GM19023 (cell line): Measurements from ENCODE around the gene MYO16.
"Not testable (repeated sequence)": the region's sequence is repeated elsewhere in the genome, so short reads cannot be mapped to it uniquely, and the experiment has no call there.

Source experiments
- ATAC-seq: cut with Tn5 transposase; IDR thresholded peaks from one replicate; pipeline ENCODE4 v1.9.1; 2021; ENCODE audit warnings: mild to moderate bottlenecking, moderate library complexity; ENCODE audit not compliant: unreplicated experiment

MYO16 gene

GRCh38 chr13:109026266-109026665 lies 396.9 kb downstream of the MYO16 start:
- no peak for ATAC-seq

- no peak for ATAC-seq
Measured at GRCh38 chr13:109028624-109029023, 399.2 kb downstream of the MYO16 start.

DNA sequence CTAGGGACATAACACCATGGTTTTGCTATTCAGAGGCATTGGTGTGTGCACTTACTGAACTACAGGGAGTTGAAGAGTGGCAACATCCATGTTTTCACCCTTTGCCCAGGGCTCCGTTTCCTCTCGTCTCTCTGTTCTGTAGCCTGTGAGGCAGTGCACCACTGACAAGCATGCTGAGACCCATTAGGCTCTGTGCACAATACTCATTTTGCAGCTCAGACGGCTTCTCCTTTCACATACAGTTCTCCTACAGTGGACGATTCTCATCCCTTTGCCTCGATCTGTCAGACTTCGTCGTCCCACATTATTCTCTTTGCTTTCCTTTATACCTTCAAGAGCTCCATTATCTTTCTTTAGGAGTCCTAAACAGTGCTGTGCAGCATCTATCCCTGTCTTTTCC lies 403.7 kb downstream of the MYO16 start:
- ATAC-seq = no peak

GRCh38 chr13:109036078-109036780 lies 406.8 kb downstream of the MYO16 start:
- ATAC-seq = no peak

- no peak for ATAC-seq
Measured at GRCh38 chr13:109043636-109044035, 414.2 kb downstream of the MYO16 start.

DNA sequence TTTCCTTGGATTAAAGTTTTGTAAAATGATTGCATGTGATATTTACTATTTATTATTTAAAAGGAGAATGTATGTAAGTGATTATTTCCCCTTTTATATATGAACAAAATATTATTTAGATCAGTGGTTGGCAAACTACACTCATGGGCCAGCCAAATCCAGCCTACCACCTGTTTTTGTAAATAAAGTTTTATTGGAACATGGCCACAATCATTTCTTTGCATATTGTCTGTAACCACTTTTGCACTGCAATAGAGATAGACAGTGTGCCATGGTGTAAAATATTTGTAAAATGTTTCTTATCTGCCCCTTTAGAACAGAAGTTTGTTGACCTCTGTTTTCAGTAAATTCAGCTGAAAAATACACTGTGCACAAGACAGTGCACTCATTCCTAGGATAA lies 426.4 kb downstream of the MYO16 start:
- no peak for ATAC-seq

DNA sequence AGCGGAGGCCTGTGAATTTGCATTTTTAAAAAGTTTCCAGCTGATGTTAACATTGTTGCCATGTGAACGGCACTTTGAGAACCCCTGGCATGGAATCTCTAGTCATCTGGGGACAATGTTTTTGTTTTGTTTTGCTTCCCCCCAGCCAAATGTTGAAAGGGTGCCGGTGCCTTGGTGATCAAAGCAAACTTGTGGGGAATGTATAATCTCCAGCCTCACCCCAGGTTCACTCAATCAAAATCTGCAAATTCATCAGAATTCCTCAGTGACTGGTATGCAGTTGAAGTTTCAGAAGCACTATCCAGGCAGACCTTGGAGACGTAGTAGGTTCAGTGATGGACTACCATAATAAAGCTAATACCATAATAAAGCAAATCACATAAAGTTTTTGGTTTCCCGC lies 428.7 kb downstream of the MYO16 start:
- ATAC-seq = no peak

- ATAC-seq = no peak
Measured at GRCh38 chr13:109072505-109072904, 443.1 kb downstream of the MYO16 start.

GRCh38 chr13:109074436-109074835 lies 445.0 kb downstream of the MYO16 start:
- ATAC-seq = no peak

- no peak for ATAC-seq
Measured at GRCh38 chr13:109074853-109075252, 445.4 kb downstream of the MYO16 start.

- ATAC-seq = no peak
Measured at GRCh38 chr13:109087916-109088623, 458.7 kb downstream of the MYO16 start.

- ATAC-seq = no peak
Measured at GRCh38 chr13:109088624-109088917, 459.2 kb downstream of the MYO16 start.

- ATAC-seq = no peak
Measured at GRCh38 chr13:109090796-109091195, 461.4 kb downstream of the MYO16 start.

DNA sequence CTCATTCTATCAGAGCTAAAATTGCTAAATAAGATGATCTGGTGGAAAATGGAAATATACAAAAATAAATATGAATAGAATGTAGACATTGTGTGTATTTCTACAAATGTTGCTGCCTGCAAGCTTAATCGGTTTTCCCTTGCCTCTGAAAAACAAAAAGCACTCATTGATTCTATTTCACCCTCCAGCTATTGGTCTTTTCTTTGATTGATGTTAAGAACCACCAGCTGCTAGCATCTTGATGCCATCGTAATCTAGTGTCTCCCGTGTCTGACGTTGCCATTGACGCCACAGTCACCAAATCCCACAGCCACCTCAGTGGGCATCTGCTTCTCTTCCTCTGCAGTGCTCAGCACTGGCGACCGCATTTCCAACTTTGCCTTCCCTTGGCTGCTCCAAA lies 461.8 kb downstream of the MYO16 start:
- ATAC-seq = no peak

GRCh38 chr13:109092186-109092585 lies 462.8 kb downstream of the MYO16 start:
- ATAC-seq = not testable (repeated sequence)

DNA sequence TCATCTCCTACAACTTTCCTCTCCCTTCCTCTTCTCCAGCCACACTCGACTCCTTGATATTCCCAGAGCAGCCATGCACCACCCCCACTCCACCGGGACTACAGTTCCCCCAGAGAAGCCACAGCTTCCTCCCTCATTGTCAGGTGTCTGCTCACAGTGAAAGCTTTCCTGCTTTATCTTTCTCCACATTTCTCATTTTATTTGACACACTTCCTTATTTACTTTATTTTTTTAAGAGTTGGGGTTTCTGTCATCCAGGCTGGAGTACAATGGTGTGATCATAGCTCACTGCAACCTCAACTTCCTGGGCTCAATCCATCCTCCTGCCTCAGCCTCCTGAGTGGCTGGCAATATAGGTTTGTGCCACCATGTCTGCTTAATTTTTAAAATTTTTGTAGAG lies 464.6 kb downstream of the MYO16 start:
- no peak for ATAC-seq

- ATAC-seq = no peak
Measured at GRCh38 chr13:109095126-109095525, 465.7 kb downstream of the MYO16 start.

GRCh38 chr13:109096101-109096500 lies 466.7 kb downstream of the MYO16 start:
- no peak for ATAC-seq

DNA sequence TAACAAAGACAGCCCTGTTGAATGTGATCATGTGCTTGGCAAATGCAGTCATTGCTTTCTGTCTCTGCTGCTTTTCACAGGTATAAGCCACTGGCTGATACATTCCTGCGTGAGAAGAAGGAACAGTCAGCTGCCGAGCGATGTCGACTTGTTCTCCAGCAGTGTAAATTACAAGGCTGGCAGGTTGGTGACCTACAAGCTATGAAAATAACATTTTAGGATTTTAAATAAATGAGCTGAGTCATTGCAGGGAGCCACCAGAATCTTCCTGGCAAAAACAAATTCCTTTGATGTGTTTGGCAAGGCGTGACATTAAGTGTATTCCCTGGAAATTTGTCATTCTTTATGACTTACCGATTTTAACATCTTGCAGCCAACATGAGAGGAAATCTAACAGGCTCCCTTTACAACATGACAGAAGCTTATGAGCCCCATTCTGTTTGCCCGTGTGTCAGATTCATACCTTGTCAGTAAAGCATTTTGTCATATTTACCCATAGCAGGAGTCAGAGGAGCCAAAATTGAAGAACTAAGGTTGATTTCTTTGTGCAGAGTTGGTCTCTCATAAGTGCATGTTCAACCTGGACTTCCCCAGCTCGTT lies 471.4 kb downstream of the MYO16 start:
- no peak for ATAC-seq

DNA sequence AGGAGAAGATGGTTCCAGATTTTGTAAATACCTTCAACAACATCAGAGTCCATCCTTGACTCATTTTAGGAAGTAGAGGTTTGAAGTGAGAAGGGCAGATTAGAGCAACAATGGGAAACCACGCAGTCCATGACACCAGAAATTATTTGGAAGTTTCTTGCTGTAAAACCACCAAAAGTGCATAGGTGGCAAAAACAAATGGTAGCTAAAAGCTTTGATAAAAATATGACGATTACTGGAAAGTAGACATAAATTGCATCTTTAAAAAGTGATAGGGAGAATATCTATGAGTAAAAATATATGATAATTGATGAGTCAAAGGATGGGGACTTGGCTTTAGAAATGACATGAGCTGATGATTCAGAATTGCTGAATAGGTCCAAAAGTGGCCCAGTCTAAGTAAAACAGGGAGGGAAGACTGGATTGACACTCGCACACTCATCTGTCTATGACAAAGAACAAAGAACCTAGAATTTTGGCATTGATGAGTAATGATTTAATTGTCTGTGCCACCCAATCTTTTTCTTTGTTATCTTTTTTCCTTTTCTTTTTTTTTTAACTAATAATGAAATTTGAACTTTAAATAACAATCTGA lies 472.2 kb downstream of the MYO16 start:
- no peak for ATAC-seq

DNA sequence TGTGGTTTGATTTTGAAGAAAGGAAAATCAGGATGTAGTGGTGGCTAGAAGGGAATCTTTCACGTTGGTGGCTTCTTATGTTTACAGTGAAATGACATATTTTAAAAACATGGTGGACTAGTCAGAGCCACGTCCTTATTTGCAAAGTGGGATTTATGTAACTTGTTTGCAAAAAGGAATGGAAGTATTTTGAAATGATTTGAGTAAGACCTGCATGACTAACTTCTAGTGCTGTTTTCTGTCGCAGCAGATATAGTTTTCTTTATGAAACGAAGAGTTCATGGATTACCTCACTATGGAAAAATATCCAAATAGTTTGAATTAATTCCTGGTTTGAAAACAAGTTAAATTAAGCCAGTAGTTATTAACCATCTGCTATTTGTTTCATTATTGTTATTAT lies 476.5 kb downstream of the MYO16 start:
- ATAC-seq = no peak

- ATAC-seq = no peak
Measured at GRCh38 chr13:109110159-109110558, 480.7 kb downstream of the MYO16 start.
